Measurements from ENCODE around the gene SGIP1.

DNA sequence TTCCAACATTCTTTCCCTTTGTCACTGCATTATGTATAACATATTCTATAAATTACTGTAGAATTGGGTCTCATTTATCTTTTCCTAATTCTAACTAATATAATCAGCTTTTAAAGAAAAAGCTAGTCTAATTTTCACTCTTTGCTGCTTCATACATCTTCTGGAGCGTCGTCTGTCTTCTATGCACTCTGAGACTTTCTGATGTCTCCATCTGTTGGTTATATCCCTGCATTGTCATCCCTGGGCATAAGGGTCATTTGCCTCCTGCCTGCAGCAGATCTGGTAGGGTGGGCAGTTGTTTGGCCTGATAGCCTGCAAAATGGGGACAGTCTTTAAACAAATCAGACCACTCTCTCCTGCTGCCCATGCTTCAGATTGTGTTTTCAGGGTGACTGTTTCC, 177.5 kb downstream of the SGIP1 start:
- TF ChIP-seq, protein P1, sequence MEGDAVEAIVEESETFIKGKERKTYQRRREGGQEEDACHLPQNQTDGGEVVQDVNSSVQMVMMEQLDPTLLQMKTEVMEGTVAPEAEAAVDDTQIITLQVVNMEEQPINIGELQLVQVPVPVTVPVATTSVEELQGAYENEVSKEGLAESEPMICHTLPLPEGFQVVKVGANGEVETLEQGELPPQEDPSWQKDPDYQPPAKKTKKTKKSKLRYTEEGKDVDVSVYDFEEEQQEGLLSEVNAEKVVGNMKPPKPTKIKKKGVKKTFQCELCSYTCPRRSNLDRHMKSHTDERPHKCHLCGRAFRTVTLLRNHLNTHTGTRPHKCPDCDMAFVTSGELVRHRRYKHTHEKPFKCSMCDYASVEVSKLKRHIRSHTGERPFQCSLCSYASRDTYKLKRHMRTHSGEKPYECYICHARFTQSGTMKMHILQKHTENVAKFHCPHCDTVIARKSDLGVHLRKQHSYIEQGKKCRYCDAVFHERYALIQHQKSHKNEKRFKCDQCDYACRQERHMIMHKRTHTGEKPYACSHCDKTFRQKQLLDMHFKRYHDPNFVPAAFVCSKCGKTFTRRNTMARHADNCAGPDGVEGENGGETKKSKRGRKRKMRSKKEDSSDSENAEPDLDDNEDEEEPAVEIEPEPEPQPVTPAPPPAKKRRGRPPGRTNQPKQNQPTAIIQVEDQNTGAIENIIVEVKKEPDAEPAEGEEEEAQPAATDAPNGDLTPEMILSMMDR (IDR thresholded peaks at IDR 0.05), result no peak
- TF ChIP-seq POLR2A (IDR thresholded peaks at IDR 0.05), result no peak
